GM19397 (cell line): ENCODE data around the gene PLPP6.

ENCODE experiments used
- ATAC-seq: cut with Tn5 transposase; IDR thresholded peaks from one replicate; pipeline ENCODE4 v1.9.1; 2021; ENCODE audit warnings: mild to moderate bottlenecking, moderate library complexity; ENCODE audit not compliant: unreplicated experiment

PLPP6 gene

DNA sequence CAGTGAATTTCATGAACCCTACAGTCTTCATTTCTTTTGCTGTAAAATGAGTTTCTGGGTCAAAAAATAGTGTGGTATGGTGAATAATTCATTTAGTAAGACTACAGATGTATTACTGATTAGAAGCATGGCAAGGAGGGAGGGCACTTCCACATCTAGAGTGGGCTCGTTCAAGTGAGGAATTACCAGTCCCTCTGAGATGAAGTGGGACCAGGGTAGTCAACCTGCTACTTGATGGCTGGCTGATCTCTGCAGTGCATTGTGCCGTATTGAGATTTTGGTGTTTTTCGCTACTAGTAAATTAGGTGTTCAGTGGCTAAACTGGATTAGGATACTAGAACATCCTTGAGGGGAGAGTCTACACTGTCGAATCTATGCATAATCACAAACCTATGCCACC is 28.1 kb downstream of the PLPP6 start:
- ATAC-seq, result peak; percentile 69

DNA sequence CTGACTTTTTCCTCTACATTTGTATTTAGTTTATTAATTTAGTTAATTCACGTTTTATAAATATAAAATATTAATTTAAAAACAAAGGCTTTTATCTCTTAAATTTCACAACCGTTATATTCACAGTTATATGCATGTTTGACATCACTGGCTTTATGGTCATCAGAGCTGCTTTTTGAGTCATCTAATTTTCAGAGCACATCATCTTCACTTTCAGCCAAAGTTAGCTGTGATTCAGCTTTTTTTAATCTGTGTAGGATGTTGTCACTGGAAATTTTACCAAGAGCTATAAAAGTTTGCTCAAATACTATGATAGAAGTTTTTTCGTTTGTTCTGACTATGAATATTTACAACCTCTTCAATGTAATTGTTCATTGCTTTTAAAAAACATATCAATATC is 29.7 kb downstream of the PLPP6 start:
- no peak for ATAC-seq

DNA sequence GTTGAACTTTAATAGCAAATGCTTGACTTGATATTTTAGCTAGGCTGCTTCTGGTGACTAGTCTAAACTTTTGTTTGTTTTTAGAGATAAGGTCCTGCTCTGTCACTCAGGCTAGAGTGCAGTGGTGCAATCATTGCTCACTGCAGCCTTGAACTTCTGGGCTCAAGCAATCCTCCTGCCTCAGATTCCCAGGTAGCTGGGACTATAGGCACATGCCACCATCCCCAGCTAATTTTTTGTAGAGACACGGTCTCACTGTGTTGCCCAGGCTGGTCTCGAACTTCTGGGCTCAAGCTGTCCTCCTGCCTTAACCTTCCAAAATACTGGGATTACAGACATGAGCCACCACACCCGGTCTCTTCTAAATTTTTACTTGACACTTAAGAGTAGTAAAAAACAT is 38.0 kb downstream of the PLPP6 start:
- no peak for ATAC-seq

DNA sequence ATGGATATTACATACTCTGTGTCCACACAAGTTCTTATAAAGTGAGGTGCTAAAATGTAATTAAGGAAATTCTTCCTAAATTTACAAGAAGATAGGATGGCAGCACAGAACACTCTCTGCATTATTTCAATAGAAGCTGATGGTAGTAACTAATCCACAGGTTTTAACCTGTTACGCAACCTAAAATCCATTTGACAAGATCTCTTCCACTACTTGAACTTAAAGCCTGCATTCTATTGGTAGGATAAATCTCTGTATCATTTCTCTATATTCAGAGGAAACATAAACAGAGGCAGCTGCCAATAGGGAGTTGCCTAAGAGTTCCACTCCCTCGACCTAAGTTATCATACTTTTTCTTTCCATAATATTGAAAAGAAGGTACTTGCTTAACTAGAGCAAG is 38.8 kb downstream of the PLPP6 start:
- no peak for ATAC-seq

DNA sequence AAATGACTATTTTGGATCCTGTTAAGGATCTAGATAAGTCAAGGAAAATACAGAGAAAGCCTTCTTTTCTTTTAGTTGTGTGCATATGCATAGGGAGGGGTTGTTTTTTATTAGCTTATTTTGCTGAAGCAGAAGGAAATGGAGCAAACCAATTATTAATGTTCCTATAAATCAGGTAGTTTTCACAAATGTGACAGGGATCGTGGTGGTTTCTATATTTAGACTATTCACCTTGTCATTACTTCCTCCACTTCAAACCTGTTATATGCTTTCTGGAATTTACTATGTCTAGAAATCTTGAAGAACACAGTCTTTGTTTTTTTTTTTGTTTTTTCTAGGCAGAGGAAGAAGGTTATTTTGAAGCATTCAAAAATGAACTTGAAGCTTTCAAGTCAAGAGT is 39.4 kb downstream of the PLPP6 start:
- no peak for ATAC-seq

DNA sequence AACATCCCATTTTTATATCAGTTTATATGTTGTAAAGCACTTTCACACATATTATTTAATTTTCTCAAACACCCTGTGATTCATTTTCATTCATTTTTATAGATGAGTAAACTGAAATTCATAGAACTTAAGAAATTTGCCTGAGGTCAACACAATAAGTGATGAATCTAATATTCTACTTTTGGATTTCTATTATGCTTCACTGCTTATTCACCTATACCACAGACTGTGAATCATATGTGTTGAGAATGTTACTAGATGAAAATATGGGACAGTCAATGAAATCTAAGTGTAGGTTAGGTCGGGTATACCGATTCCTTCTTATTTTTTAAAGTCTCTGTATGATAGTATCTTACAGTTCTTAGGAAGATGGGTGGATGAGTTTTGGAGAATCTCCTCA is 42.0 kb downstream of the PLPP6 start:
- ATAC-seq, result no peak

DNA sequence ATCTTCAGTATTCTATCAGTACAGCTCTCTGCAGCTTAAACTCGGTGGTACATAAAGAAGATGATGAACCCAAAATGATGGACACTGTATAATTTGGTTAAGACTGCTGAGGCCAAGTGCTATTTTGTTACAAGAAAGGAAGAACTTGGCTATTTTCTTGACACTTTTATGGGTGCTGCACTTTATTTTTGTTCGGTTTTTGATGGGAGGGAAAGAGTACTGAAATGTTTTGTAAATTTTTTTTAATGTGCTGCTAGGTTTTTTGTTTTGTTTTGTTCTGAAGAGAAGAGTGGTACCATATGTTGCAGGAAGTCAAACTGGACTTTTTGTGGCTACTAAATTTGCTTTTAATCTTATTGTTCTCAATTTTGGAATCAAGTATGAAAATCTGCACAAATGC is 43.9 kb downstream of the PLPP6 start:
- no peak for ATAC-seq

DNA sequence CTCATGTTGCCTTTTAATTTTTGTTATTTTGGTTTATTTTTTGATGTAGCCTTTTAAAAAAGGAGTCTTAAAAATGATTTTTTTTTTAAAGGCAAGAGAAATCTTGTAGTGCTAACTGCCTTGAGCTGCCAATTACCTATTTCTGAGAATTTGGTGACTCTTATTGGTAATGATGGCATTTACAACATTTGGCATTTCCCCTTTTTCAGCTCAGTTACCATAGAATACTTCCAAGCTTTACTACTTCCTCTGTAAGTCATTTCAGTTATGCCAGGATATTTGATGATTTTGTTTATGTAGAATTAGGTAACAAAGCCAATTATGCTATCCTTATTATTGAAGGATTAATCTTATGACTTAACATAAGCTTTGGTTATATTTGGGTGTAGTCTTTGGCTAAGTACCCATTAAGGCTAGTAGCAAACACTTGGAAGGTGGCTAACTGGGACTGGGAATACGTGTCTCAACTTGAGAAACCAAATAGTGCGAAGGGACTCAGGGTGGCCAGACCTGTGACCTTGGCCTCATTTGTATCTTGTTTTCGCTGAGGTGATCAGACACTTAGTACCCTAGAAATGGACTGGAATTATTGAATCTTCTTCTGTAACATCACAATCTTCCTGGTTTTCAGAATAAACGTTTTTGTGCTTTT is 45.0 kb downstream of the PLPP6 start:
- no peak for ATAC-seq

DNA sequence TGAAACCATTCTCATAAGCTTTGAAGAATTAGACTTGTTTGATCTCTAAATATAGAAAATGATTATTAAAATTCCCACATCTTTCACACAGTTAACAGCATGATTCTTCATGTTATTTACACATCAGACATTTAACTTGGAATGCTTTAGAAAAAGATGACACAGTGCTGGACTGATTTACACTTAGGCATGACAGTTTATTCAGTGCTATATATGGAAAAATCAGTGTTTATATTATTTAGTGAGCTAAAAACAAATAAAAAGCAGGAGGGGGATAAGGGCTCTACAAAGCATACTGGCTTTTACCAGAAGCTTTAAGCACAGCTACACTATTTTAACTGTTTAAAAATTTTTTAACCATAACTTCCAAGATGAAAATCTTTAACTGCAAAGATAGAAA is 47.3 kb downstream of the PLPP6 start:
- no peak for ATAC-seq

DNA sequence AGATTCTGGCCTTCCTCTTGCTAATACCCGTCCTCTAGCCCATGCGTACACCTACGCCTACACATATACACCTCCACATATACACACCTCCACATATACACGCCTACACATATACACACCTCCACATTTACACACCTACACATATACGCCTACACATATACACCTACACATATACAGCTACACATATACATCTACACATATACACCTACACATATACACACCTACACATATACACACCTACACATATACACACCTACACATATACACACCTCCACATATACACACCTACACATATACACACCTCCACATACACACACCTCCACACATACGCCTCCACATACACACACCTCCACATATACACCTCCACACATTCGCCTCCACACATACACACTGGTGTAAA is 51.8 kb downstream of the PLPP6 start:
- ATAC-seq, result no peak

DNA sequence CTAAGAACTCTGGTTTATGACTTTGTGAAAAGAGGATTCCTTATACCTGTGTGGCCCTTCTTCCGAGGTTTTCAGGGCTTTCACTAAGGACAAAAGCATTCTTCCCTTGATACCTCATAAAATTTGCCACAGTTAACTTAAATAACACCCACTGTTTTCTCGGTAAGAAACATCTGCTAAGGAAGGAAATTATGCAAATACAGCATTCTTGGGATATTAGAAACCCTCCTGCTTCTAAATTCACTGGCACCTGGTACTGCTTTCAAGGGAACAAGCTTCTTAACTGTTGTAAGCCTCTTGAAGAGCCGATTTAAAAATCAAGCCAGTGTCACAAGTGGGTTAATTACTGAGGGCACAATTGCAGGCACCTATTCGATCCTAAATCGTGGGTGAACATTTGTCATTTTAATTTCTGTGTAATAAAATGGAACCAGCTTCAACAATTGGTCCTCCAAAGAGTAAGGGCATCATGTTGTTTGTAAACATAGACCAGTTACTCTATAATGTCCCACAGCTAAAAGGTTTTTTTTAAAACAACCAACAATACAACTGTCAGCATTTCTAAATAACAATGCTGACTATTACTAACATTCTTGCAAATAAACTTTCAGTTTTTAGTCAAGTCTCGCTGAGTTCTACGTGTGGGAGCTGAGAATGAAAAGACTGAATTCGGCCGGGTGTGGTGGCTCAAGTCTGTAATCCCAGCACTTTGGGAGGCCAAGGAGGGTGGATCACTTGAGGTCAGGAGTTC is 52.3 kb downstream of the PLPP6 start:
- no peak for ATAC-seq
